GM18505 (cell line): Measurements from ENCODE around the gene GUCD1.

ENCODE experiments used
- ATAC-seq: cut with Tn5 transposase; IDR thresholded peaks from one replicate; pipeline ENCODE4 v1.9.1; 2021; ENCODE audit not compliant: unreplicated experiment
- POLR2A ChIP-seq: IDR thresholded peaks from 4 replicates; pipeline ENCODE4 v1.6.1; 2011; ENCODE audit warnings: borderline replicate concordance; ENCODE audit not compliant: insufficient read depth, insufficient read length; ENCODE audit errors: extremely low read depth

Gene GUCD1

DNA sequence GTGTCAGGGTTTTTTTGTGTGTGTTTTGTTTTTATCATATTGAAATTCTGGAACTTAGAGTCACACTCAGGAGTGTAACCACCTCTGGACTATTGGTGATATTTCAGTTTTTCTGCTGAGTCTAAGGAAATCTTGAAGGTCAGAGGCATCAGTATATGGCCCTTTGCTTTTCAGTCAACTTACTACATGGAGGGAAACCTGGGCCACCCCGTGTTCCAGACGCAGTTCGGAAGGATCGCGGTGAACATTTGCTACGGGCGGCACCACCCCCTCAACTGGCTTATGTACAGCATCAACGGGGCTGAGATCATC lies 40.0 kb downstream of the GUCD1 start:
- no peak for ATAC-seq
- no peak for TF ChIP-seq POLR2A

GRCh38 chr22:24514241-24515026 lies 40.5 kb downstream of the GUCD1 start:
- ATAC-seq = no peak

GRCh38 chr22:24513378-24514240 lies 41.3 kb downstream of the GUCD1 start:
- no peak for TF ChIP-seq POLR2A
- ATAC-seq = no peak

More at GRCh38 chr22:24514241-24515026, 40.5 kb downstream of the GUCD1 start:
- TF ChIP-seq POLR2A = no peak

- no peak for ATAC-seq
- no peak for TF ChIP-seq POLR2A
These were observed 42.9 kb downstream of the GUCD1 start for GRCh38 chr22:24512043-24512442.

- ATAC-seq = no peak
- no peak for TF ChIP-seq POLR2A
These were observed 44.0 kb downstream of the GUCD1 start for GRCh38 chr22:24510637-24511625.

GRCh38 chr22:24507716-24508115 lies 47.2 kb downstream of the GUCD1 start:
- TF ChIP-seq POLR2A = no peak
- no peak for ATAC-seq

- ATAC-seq = no peak
These were observed 48.0 kb downstream of the GUCD1 start for GRCh38 chr22:24506802-24507438.

DNA sequence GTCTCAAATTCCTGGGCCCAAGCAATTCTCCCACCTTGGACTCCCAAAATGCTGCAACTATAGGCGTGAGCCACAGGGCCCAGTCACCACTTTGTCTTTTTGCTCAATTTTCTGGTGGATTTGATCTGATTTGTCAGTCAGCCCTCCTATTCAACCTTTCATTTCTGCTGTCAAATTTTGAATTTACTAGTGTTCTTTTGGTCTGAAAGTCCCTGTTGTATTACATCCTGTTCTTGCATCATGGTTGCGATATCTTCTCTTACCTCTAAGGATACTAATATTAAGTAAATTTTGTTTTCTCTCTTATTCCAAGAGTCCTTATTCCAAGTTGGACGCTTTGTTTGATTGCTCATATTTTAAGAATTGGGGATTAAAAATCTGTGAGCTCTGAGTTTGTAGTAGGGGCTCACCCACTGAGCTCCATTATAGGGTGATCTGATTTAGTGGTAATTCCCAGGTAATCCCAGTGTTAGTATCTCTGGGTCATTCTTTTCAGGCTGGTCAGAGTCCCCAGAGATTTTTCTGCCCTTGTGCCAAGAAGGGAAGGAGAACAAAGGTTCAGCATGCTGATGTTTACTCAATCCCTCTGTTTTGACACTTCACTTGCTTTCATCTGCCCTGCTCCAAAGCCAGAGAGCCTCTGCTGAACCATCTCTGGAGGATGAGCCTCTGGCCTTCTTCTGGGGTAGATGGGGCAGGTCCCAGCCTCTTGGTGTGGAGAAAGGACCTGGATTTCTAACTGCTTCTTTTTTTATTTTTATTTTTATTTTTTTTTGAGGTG lies 49.8 kb downstream of the GUCD1 start:
- no peak for TF ChIP-seq POLR2A
- no peak for ATAC-seq

More at GRCh38 chr22:24506802-24507438, 48.0 kb downstream of the GUCD1 start:
- no peak for TF ChIP-seq POLR2A

DNA sequence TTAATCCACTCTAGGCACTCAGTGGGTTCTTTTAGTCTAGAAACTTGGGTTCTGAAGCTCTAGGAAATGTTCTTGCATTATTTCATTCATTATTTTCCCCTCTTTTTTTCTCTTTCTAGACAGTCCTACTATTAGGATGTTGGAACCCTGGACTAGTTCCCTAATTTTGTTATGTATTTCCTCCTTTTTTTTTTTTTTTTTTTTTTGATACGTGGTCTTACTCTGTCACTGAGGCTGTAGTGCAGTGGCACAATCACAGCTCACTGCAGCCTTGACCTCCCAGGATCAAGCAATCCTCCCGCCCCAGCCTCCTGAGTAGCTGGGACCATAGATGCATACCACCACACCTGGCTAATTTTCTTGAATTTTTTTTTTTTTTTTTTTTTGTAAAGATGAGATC lies 50.4 kb downstream of the GUCD1 start:
- no peak for TF ChIP-seq POLR2A
- ATAC-seq = no peak

DNA sequence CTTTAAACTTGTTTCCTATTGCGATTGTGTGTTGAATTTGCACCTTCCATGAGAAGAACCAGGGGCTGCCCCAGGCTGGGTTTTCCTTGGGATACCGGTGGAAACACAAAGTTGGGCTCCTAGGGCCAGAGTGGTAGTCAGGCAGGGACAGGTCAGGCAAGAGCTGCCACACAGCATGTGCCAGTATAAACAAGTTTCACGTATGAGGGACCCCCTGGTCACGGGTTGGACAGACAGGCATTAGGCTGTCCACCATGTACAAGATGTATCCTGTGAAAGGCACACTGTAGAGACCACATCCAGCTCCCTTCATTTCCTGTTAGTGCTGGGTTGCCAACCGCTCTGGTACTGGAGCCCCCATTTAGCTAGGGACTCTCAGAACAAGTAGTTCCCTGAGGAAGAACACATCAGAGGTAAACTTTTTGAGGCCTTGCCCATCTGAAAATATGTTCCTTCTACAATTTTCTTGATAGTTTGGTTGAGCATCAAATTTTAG lies 51.0 kb downstream of the GUCD1 start:
- no peak for ATAC-seq
- no peak for TF ChIP-seq POLR2A

DNA sequence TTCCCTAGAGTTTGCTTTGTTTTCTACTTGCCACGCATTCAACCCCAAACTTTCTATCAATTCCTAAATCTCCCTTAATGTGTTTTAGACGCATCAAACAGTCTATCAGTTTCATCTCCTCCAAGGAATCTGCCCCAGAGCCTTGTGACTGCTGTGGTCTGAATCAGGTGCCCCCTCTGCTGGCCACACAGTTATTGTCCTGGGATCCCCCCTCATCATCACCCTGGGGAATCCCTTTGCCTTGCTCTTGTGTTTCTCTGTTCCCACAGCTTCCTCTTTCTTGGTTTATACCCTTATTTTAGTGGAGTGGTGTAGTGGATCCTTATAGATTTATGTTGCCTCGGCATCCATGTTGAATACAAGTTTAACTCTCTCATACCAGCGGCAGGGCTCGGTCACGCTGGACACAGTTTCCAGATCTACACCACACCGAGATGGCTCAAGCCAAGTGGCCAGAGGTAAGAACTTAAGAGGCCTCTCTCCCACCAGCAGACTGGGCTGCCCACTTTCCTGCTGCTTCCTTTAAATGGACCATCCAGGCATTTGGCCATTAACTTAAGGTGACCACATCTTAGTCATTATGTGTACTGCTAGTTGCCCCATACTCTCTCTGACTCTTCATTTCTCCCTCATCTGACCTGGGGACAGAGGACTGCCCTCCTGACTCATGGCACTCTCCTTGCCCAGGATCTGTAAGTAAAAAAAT lies 51.6 kb downstream of the GUCD1 start:
- no peak for TF ChIP-seq POLR2A
- no peak for ATAC-seq
